Smooth muscle cell (in vitro differentiated cells): ENCODE measurements around the gene SOD1. TPM values are rescaled to one million over a fixed set of nuclear protein-coding genes. Genes with fewer than 3 reads are reported as not detected.

Source experiments
- DNase-seq: peaks from one replicate; lab custom pipeline; 2025; ENCODE audit not compliant: unreplicated experiment; lab: John Stamatoyannopoulos, UW
- H2AFZ ChIP-seq: fragments of 200-600 bp; sonication (generic); 2 replicates; pipeline ENCODE4 v1.6.0; 2016; ENCODE audit warnings: antibody characterized with exemption, low read depth, mild to moderate bottlenecking
- H3F3A ChIP-seq: fragments of 200-600 bp; sonication (generic); 2 replicates; pipeline ENCODE4 v1.6.0; 2017; ENCODE audit warnings: antibody characterized with exemption, low read depth
- H3K27ac ChIP-seq: fragments of 200-600 bp; sonication (generic); 2 replicates; pipeline ENCODE4 v1.5.1; 2016; ENCODE audit warnings: low read depth, mild to moderate bottlenecking
- H3K27me3 ChIP-seq: fragments of 200-600 bp; sonication (generic); 2 replicates; pipeline ENCODE4 v1.6.1; 2016; ENCODE audit warnings: low read depth, mild to moderate bottlenecking
- H3K36me3 ChIP-seq: fragments of 200-600 bp; sonication (generic); 2 replicates; pipeline ENCODE4 v1.5.1; 2016; ENCODE audit warnings: low read depth
- H3K4me1 ChIP-seq: fragments of 200-600 bp; sonication (generic); 2 replicates; pipeline ENCODE4 v1.5.1; 2016; ENCODE audit warnings: low read depth
- H3K4me2 ChIP-seq: fragments of 200-600 bp; sonication (generic); 2 replicates; pipeline ENCODE4 v1.6.0; 2016; ENCODE audit warnings: mild to moderate bottlenecking
- H3K4me3 ChIP-seq: fragments of 200-600 bp; sonication (generic); 2 replicates; pipeline ENCODE4 v1.5.1; 2016; ENCODE audit warnings: mild to moderate bottlenecking
- H3K79me2 ChIP-seq: fragments of 200-600 bp; sonication (generic); 2 replicates; pipeline ENCODE4 v1.6.0; 2016; ENCODE audit warnings: low read depth, mild to moderate bottlenecking
- H3K9ac ChIP-seq: fragments of 200-600 bp; sonication (generic); 2 replicates; pipeline ENCODE4 v1.6.0; 2016; ENCODE audit warnings: low read depth
- H3K9me3 ChIP-seq: fragments of 200-600 bp; sonication (generic); replicated peaks from 2 replicates; pipeline ENCODE4 v1.5.1; 2016; ENCODE audit warnings: low read depth
- H4K20me1 ChIP-seq: fragments of 200-600 bp; sonication (generic); 2 replicates; pipeline ENCODE4 v1.6.0; 2016; ENCODE audit warnings: low read depth
- CTCF ChIP-seq: fragments of 200-600 bp; sonication (generic); IDR thresholded peaks from 2 replicates; pipeline ENCODE4 v1.5.1; 2017; ENCODE audit warnings: borderline replicate concordance, mild to moderate bottlenecking, antibody characterized with exemption; ENCODE audit not compliant: insufficient read depth, poor library complexity, severe bottlenecking
- WGBS: methylation state at CpG from one replicate; pipeline ENCODE4 v1.1.7; 2016; ENCODE audit warnings: low lambda C conversion rate; 5-methylcytosine and 5-hydroxymethylcytosine counted together
- polyA plus RNA-seq: library from polyadenylated mRNA; unstranded; fragments of >200 nt; fragmentation: Nextera tagmentation; extraction: Ambion mirVana; gene quantifications from 2 replicates; pipeline ENCODE4 v1.2.1, GENCODE V29; 2016
- total RNA-seq: library from RNA; depleted of rRNA; stranded (reverse); fragments of >200 nt; gene quantifications from 2 replicates; pipeline ENCODE4 v1.2.3, GENCODE V29; 2014

Gene SOD1
- total and polyA plus RNA-seq, 2 experiments from 2014 or later: 128 to 229 TPM

- no peak for DNase-seq
- no peaks in the 10 kb centered on the region for H3K27me3 ChIP-seq
- no peak overlapping the region for H2AFZ ChIP-seq
- H3K79me2 ChIP-seq: no peaks in the 10 kb centered on the region
- WGBS: 81% methylated on average over 1 of the region's 1 CpG
- no peaks in the 10 kb centered on the region for H4K20me1 ChIP-seq
- H3K9ac ChIP-seq: no peak overlapping the region
- H3F3A ChIP-seq: no peaks in the 10 kb centered on the region
- H3K27ac ChIP-seq: no peak overlapping the region
- H3K9me3 ChIP-seq: no peaks in the 10 kb centered on the region
- H3K4me2 ChIP-seq: no peak overlapping the region
- no peak overlapping the region for H3K4me3 ChIP-seq
- peaks cover 4% of the 10 kb centered on the region for H3K4me1 ChIP-seq
- no peaks in the 10 kb centered on the region for H3K36me3 ChIP-seq
- TF ChIP-seq CTCF: no peak
These were observed 44.8 kb upstream of the SOD1 start for GRCh38 chr21:31614705-31615104.

GRCh38 chr21:31616216-31616615 is 43.3 kb upstream of the SOD1 start:
- Histone ChIP-seq H3K79me2 (no peaks in the 10 kb centered on the region), H3K27me3 (no peaks in the 10 kb centered on the region), H3K9me3 (no peaks in the 10 kb centered on the region), H3K4me2 (no peak overlapping the region), H3K9ac (no peak overlapping the region), H2AFZ (no peak overlapping the region), H3K27ac (no peak overlapping the region), H4K20me1 (no peaks in the 10 kb centered on the region), H3K4me3 (no peak overlapping the region), H3K36me3 (no peaks in the 10 kb centered on the region), H3K4me1 (peaks cover 4% of the 10 kb centered on the region), H3F3A (no peaks in the 10 kb centered on the region)
- WGBS: 97% methylated on average over 9 of the region's 9 CpGs
- TF ChIP-seq CTCF: no peak
- DNase-seq: no peak

GRCh38 chr21:31618696-31619430 is 40.6 kb upstream of the SOD1 start:
- 59% methylated on average over 2 of the region's 2 CpGs for WGBS
- no peak overlapping the region for H3K27ac ChIP-seq
- no peak for DNase-seq
- H3K4me2 ChIP-seq: no peak overlapping the region
- H3K9ac ChIP-seq: no peak overlapping the region
- no peaks in the 10 kb centered on the region for H3F3A ChIP-seq
- H3K9me3 ChIP-seq: no peaks in the 10 kb centered on the region
- no peaks in the 10 kb centered on the region for H3K79me2 ChIP-seq
- no peaks in the 10 kb centered on the region for H4K20me1 ChIP-seq
- TF ChIP-seq CTCF: no peak
- no peaks in the 10 kb centered on the region for H3K4me1 ChIP-seq
- no peak overlapping the region for H2AFZ ChIP-seq
- no peaks in the 10 kb centered on the region for H3K36me3 ChIP-seq
- no peak overlapping the region for H3K4me3 ChIP-seq
- H3K27me3 ChIP-seq: no peaks in the 10 kb centered on the region

GRCh38 chr21:31622397-31622796 is 37.1 kb upstream of the SOD1 start:
- Histone ChIP-seq H3F3A (no peaks in the 10 kb centered on the region), H3K9ac (no peak overlapping the region), H3K4me1 (no peaks in the 10 kb centered on the region), H3K4me2 (no peak overlapping the region), H2AFZ (no peak overlapping the region), H3K4me3 (no peak overlapping the region), H3K36me3 (no peaks in the 10 kb centered on the region), H4K20me1 (no peaks in the 10 kb centered on the region), H3K27ac (no peak overlapping the region), H3K9me3 (no peaks in the 10 kb centered on the region), H3K79me2 (no peaks in the 10 kb centered on the region), H3K27me3 (no peaks in the 10 kb centered on the region)
- no peak for DNase-seq
- no peak for TF ChIP-seq CTCF
- 83% methylated on average over 3 of the region's 3 CpGs for WGBS
